Epithelial cell of proximal tubule (primary cell): ENCODE data around the gene CENPT. TPM values are rescaled to one million over a fixed set of nuclear protein-coding genes. Genes with fewer than 3 reads are reported as not detected.
A peak's percentile ranks its signal among the peaks of the same experiment; 100 is the strongest.

Experiments used
- DNase-seq: peaks from one replicate; pipeline ENCODE4 v3.0.0-alpha.2; 2011; ENCODE audit warnings: low read depth
- H3K4me3 ChIP-seq: 2 replicates; pipeline ENCODE4 v1.5.1; 2011; ENCODE audit warnings: low read depth, mild to moderate bottlenecking, low read length
- CTCF ChIP-seq: conservative IDR thresholded peaks from 2 replicates; pipeline ENCODE4 v1.5.1; 2012; ENCODE audit warnings: low read depth, mild to moderate bottlenecking, low read length
- total RNA-seq: library from RNA; depleted of rRNA; stranded (reverse); fragments of >200 nt; gene quantifications from 2 replicates; pipeline ENCODE4 v1.2.3, GENCODE V29; 2015

Gene CENPT
- total RNA-seq, 1 donor from 2014 or later, result 36.3 TPM

GRCh38 chr16:67888331-67888730, 40.8 kb upstream of the CENPT start:
- TF ChIP-seq CTCF, result no peak
- H3K4me3 ChIP-seq, result no peak overlapping the region
- DNase-seq, result no peak

GRCh38 chr16:67886387-67886786, 38.9 kb upstream of the CENPT start:
- H3K4me3 ChIP-seq, result no peak overlapping the region
- TF ChIP-seq CTCF, result no peak
- DNase-seq, result no peak

GRCh38 chr16:67885976-67886375, 38.5 kb upstream of the CENPT start:
- H3K4me3 ChIP-seq, result no peak overlapping the region
- no peak for DNase-seq
- no peak for TF ChIP-seq CTCF

- H3K4me3 ChIP-seq, result no peak overlapping the region
- no peak for TF ChIP-seq CTCF
- no peak for DNase-seq
Observed at GRCh38 chr16:67885545-67885944, 38.1 kb upstream of the CENPT start.

- no peak for DNase-seq
Observed at GRCh38 chr16:67884684-67885083, 37.2 kb upstream of the CENPT start, which contains the start of gene NRN1L. Gene NRN1L (plus strand): TSS chr16:67884885. CDS start chr16:67884904, 19 bp downstream.

GRCh38 chr16:67883872-67884261, 36.4 kb upstream of the CENPT start:
- no peak overlapping the region for H3K4me3 ChIP-seq
- DNase-seq, result no peak
- peak; percentile 91 for TF ChIP-seq CTCF

More at GRCh38 chr16:67884684-67885083, 37.2 kb upstream of the CENPT start, which contains the start of gene NRN1L:
- no peak for TF ChIP-seq CTCF
- no peak within 1 kb of the TSS for H3K4me3 ChIP-seq

GRCh38 chr16:67883146-67883871, 35.8 kb upstream of the CENPT start:
- no peak overlapping the region for H3K4me3 ChIP-seq
- no peak for TF ChIP-seq CTCF

More at GRCh38 chr16:67883146-67883871, 35.8 kb upstream of the CENPT start:
- no peak for DNase-seq
